Activated T-helper 2 cell treated with anti-CD3 and anti-CD28 coated beads, Interferon-gamma antibody, Interleukin-2, Interleukin-4, amounts not matched to agents 10 μg/mL and 5 μg/mL and 100 μg/mL, durations not matched to agents 14 hours and 24 hours and 36 hours (primary cell): ENCODE data around the gene MMP8. TPM values are rescaled to one million over a fixed set of nuclear protein-coding genes. Genes with fewer than 3 reads are reported as not detected.

Experiments
- DNase-seq: peaks from one replicate; pipeline ENCODE4 v3.0.0; 2021; ENCODE audit warnings: low spot score
- H3K27ac Mint-ChIP-seq: one replicate; pipeline ENCODE4 v1.8.0; 2021; ENCODE audit warnings: mixed read lengths
- H3K27me3 Mint-ChIP-seq: one replicate; pipeline ENCODE4 v1.8.0; 2021; ENCODE audit warnings: low read depth, mixed read lengths
- H3K36me3 Mint-ChIP-seq: one replicate; pipeline ENCODE4 v1.8.0; 2021; ENCODE audit warnings: low read depth, mixed read lengths
- H3K4me1 Mint-ChIP-seq: one replicate; pipeline ENCODE4 v1.8.0; 2021; ENCODE audit warnings: low read depth, mixed read lengths
- H3K4me3 Mint-ChIP-seq: one replicate; pipeline ENCODE4 v1.8.0; 2021; ENCODE audit warnings: low read depth, mild to moderate bottlenecking, moderate library complexity, mixed read lengths
- H3K9me3 Mint-ChIP-seq: one replicate; pipeline ENCODE4 v1.8.0; 2021; ENCODE audit warnings: mixed read lengths
- intact Hi-C: fragments of 100-400 bp; cut with micrococcal nuclease; formaldehyde crosslinking; loops from one replicate; pipeline ENCODE4 v1.15.1; 2023
- total RNA-seq: library from RNA; stranded (reverse); gene quantifications from 2 replicates; pipeline ENCODE4 v1.2.3, GENCODE V29; 2022

The MMP8 gene
- total RNA-seq, 1 donor from 2014 or later: not detected

GRCh38 chr11:102666331-102666957 is 58.3 kb downstream of the MMP8 start:
- DNase-seq: no peak
- no peak overlapping the region for H3K27ac Mint-ChIP-seq
- no peak overlapping the region for H3K4me3 Mint-ChIP-seq
- H3K9me3 Mint-ChIP-seq: no peaks in the 10 kb centered on the region
- peaks cover 8% of the 10 kb centered on the region for H3K27me3 Mint-ChIP-seq
- no peaks in the 10 kb centered on the region for H3K4me1 Mint-ChIP-seq
- intact Hi-C loops: loop anchor here (1.0 to 10.0 kb wide), 2 partner anchors 325 to 382 kb away; no protein-coding TSS in a partner anchor
- no peaks in the 10 kb centered on the region for H3K36me3 Mint-ChIP-seq

DNA sequence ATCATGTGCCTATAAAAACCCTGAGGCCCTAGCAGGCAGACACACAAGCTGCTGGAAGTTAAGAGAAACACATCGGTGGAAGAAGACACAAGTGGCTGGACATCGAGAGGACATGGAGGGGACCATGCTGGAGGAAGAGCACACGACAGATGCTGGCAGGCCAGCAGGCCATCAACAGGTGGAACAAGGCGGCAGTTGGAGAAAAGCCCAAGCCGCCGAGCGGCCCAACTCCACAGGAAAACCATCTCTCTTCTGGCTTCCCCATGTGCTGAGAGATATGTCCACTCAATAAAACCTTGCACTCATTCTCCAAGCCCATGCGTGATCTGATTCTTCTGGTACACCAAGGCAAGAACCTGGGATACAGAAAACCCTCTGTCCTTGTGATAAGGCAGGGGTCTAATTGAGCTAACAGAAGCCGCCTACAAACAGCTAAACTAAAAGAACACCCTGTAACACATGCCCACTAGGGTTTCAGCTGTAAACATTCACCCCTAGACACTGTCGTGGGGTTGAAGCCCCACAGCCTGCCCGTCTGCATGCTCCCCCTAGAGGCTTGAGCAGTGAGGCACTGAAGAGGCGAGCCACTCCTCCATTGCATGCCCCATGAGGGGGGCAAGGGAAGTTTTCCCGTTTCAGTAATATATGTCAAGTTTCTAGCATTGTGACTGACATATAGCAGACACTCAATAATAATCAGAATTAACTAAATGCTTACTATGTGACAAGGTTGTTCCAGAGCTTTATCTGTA is 60.6 kb downstream of the MMP8 start:
- no peaks in the 10 kb centered on the region for H3K9me3 Mint-ChIP-seq
- no peaks in the 10 kb centered on the region for H3K36me3 Mint-ChIP-seq
- H3K27me3 Mint-ChIP-seq: peaks cover 4% of the 10 kb centered on the region
- no peak overlapping the region for H3K4me3 Mint-ChIP-seq
- no peaks in the 10 kb centered on the region for H3K4me1 Mint-ChIP-seq
- DNase-seq: no peak
- intact Hi-C loops: loop anchor here (10.0 kb wide), 1 partner anchor 379 kb away; no protein-coding TSS in a partner anchor
- no peak overlapping the region for H3K27ac Mint-ChIP-seq

- DNase-seq: no peak
- no peak overlapping the region for H3K27ac Mint-ChIP-seq
- intact Hi-C loops: loop anchor here (10.0 kb wide), 1 partner anchor 378 kb away; no protein-coding TSS in a partner anchor
- H3K27me3 Mint-ChIP-seq: peaks cover 5% of the 10 kb centered on the region
- no peaks in the 10 kb centered on the region for H3K4me1 Mint-ChIP-seq
- H3K9me3 Mint-ChIP-seq: no peaks in the 10 kb centered on the region
- H3K4me3 Mint-ChIP-seq: no peak overlapping the region
- H3K36me3 Mint-ChIP-seq: no peaks in the 10 kb centered on the region
These were observed 62.1 kb downstream of the MMP8 start for GRCh38 chr11:102662607-102663006.

Other genes with a start within 250 kb of the MMP8 start
- not detected in 2 replicates for gene MMP7, start 194.2 kb downstream of the MMP8 start, total RNA-seq
- not detected in 2 replicates for gene MMP20, start 99.6 kb downstream of the MMP8 start, total RNA-seq
- not detected in 2 replicates for gene MMP27, start 19.2 kb downstream of the MMP8 start, total RNA-seq
- not detected in 2 replicates for gene MMP10, start 55.7 kb upstream of the MMP8 start, total RNA-seq
- not detected in 2 replicates for gene MMP1, start 73.2 kb upstream of the MMP8 start, total RNA-seq
- gene MMP3, start 118.7 kb upstream of the MMP8 start, total RNA-seq: not detected in 2 replicates
- not detected in 2 replicates for gene MMP12, start 150.0 kb upstream of the MMP8 start, total RNA-seq
- gene MMP13, start 230.8 kb upstream of the MMP8 start, total RNA-seq: not detected in 2 replicates